ENCODE measurements around the gene CNPY1. TPM values are rescaled to one million over a fixed set of nuclear protein-coding genes. Genes with fewer than 3 reads are reported as not detected.

The CNPY1 gene
- polyA plus RNA-seq, 1 of the 3 experiments (the other 2 are of a cell fraction) = not detected

DNA sequence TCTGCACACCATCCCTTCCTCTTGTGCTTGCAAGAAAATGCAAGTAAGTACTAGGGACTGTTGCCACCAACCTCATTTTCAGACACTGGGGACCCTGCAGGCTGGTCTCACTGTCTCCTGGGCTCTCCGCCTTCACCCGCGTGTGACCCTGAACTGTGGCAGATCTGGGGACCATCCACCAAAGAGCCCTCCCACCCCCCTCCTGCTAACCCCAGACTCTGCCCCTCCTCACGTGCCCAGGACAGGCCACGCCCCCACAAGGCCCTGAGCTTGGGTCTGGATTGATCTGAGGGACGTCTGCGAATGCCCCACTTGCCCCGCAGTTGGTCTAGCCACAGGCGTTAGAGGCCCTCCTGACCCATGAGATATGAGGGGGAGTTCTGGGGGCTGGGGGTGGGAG, 8.1 kb downstream of the CNPY1 start:
- no peak for DNase-seq
- ChIA-PET CTCF (no interaction called here), POLR2A (no interaction called here)
- Histone ChIP-seq H3K36me3 (replicated peaks in 1 of 2; ENCODE audit: control insufficient read depth in 1 of 2, insufficient read depth in 2 of 2, low read length in 1 of 2) (no peaks in the 10 kb centered on the region), H3K9ac (no peak overlapping the region), H3K79me2 (ENCODE audit: insufficient read depth) (no peaks in the 10 kb centered on the region), H3K9me3 (no peaks in the 10 kb centered on the region), H3K4me2 (no peak overlapping the region), H3F3A (replicated peaks; ENCODE audit: insufficient read depth) (no peaks in the 10 kb centered on the region), H3K4me1 (ENCODE audit: control insufficient read depth in 1 of 2, insufficient read depth in 2 of 2, low read depth in 1 of 2, low read length in 1 of 2) (peaks cover 0 to 4% of the 10 kb centered on the region in 2 experiments; a peak in 1 of 4 replicates), H3K4me3 (ENCODE audit: low read depth in 2 of 2, low read length in 1 of 2) (no peak overlapping the region), H3K27ac (ENCODE audit: low read depth in 2 of 2, low read length in 1 of 2) (no peak overlapping the region), H3K27me3 (ENCODE audit: insufficient read depth) (peaks cover 78% of the 10 kb centered on the region), H4K20me1 (ENCODE audit: insufficient read depth) (no peaks in the 10 kb centered on the region), H3K9me2 (no peaks in the 10 kb centered on the region), H2AFZ (ENCODE audit: low read depth) (no peak overlapping the region)
- 31% methylated on average over 9 of the region's 9 CpGs for WGBS (ENCODE audit: low lambda C conversion rate)
- no peak for TF ChIP-seq MXI1 (IDR thresholded peaks at IDR 0.05; ENCODE audit: low read depth, low read length)
- TF ChIP-seq, protein P1, sequence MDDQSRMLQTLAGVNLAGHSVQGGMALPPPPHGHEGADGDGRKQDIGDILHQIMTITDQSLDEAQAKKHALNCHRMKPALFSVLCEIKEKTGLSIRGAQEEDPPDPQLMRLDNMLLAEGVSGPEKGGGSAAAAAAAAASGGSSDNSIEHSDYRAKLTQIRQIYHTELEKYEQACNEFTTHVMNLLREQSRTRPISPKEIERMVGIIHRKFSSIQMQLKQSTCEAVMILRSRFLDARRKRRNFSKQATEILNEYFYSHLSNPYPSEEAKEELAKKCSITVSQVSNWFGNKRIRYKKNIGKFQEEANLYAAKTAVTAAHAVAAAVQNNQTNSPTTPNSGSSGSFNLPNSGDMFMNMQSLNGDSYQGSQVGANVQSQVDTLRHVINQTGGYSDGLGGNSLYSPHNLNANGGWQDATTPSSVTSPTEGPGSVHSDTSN (IDR thresholded peaks at IDR 0.05) = no peak
- TF ChIP-seq, protein P2, sequence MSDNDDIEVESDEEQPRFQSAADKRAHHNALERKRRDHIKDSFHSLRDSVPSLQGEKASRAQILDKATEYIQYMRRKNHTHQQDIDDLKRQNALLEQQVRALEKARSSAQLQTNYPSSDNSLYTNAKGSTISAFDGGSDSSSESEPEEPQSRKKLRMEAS (IDR thresholded peaks at IDR 0.05; ENCODE audit: low read depth) = no peak

DNA sequence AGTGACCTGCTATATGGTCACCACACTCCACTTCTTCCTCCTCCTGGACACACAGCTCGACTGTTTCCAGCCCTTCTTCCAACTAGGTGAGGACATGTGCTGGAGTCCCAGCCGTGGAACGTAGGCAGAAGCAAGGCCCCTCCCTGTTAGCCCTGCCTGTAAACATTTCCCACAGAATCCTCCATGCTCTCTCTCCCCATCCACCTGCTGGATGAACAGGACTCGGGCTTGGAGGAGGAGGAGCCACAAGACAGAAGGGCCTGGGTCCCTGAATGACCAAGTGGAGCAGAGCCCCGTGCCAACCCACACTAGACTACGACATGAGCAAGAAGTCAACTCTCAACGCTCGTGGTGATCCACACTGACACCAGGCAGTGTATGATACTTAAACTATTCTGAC, 9.9 kb downstream of the CNPY1 start:
- H3K27ac ChIP-seq (ENCODE audit: low read depth in 2 of 2, low read length in 1 of 2) = no peak overlapping the region
- H2AFZ ChIP-seq (ENCODE audit: low read depth) = no peak overlapping the region
- H3K79me2 ChIP-seq (ENCODE audit: insufficient read depth) = no peaks in the 10 kb centered on the region
- ChIA-PET POLR2A (no interaction called here), CTCF (interaction anchor here (4.8 kb wide), 1 partner anchor 9 kb away, joined by 33 read pairs; the partner anchor contains the start of gene CNPY1)
- H3K9me2 ChIP-seq = no peaks in the 10 kb centered on the region
- H3K9ac ChIP-seq = no peak overlapping the region
- TF ChIP-seq, protein P3, sequence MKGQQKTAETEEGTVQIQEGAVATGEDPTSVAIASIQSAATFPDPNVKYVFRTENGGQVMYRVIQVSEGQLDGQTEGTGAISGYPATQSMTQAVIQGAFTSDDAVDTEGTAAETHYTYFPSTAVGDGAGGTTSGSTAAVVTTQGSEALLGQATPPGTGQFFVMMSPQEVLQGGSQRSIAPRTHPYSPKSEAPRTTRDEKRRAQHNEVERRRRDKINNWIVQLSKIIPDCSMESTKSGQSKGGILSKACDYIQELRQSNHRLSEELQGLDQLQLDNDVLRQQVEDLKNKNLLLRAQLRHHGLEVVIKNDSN (IDR thresholded peaks at IDR 0.05; ENCODE audit: borderline replicate concordance, low read depth) = no peak
- TF ChIP-seq CHD2 (IDR thresholded peaks at IDR 0.05; ENCODE audit: low read length, partially characterized antibody) = no peak
- no peak for TF ChIP-seq JUND (IDR thresholded peaks at IDR 0.05)
- no peak for TF ChIP-seq TEAD4 (IDR thresholded peaks at IDR 0.05; ENCODE audit: borderline replicate concordance, insufficient read depth)
- 16% methylated on average over 8 of the region's 8 CpGs for WGBS (ENCODE audit: low lambda C conversion rate)
- peaks cover 0 to 11% of the 10 kb centered on the region in 2 experiments; a peak in 1 of 4 replicates for H3K4me1 ChIP-seq (ENCODE audit: control insufficient read depth in 1 of 2, insufficient read depth in 2 of 2, low read depth in 1 of 2, low read length in 1 of 2)
- no peak for DNase-seq
- peaks cover 83% of the 10 kb centered on the region for H3K27me3 ChIP-seq (ENCODE audit: insufficient read depth)
- H3K4me2 ChIP-seq = no peak overlapping the region
- no peaks in the 10 kb centered on the region for H3F3A ChIP-seq (replicated peaks; ENCODE audit: insufficient read depth)
- no peaks in the 10 kb centered on the region for H4K20me1 ChIP-seq (ENCODE audit: insufficient read depth)
- H3K9me3 ChIP-seq = no peaks in the 10 kb centered on the region
- H3K4me3 ChIP-seq (ENCODE audit: low read depth in 2 of 2, low read length in 1 of 2) = no peak overlapping the region
- H3K36me3 ChIP-seq (replicated peaks in 1 of 2; ENCODE audit: control insufficient read depth in 1 of 2, insufficient read depth in 2 of 2, low read length in 1 of 2) = no peaks in the 10 kb centered on the region

DNA sequence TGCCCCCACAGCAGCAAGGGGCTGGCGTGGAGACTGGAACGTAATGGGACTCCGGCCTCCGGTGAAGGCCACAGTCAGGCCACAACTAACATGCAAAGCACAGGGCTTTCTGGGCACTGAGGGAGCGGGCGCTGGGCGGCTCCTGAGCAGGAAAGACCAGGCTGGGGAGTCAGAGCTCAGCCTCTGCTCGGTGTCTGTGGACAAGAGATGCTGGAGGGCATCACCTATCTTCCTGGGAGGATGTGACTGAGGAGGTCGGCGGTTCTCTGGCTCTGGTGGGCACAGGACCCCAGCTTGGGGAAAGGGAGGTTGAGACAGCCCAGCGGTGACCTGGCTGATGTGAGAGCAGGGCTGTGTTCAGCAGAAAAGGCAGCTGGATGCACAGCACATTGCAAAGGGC, 11.7 kb downstream of the CNPY1 start:
- Histone ChIP-seq H3K36me3 (replicated peaks in 1 of 2; ENCODE audit: control insufficient read depth in 1 of 2, insufficient read depth in 2 of 2, low read length in 1 of 2) (no peaks in the 10 kb centered on the region), H3K4me2 (no peak overlapping the region), H3K27ac (ENCODE audit: low read depth in 2 of 2, low read length in 1 of 2) (no peak overlapping the region), H4K20me1 (ENCODE audit: insufficient read depth) (no peaks in the 10 kb centered on the region), H3K9me3 (no peaks in the 10 kb centered on the region), H3K4me3 (ENCODE audit: low read depth in 2 of 2, low read length in 1 of 2) (no peak overlapping the region), H3K9ac (no peak overlapping the region), H3K9me2 (no peaks in the 10 kb centered on the region), H3K4me1 (ENCODE audit: control insufficient read depth in 1 of 2, insufficient read depth in 2 of 2, low read depth in 1 of 2, low read length in 1 of 2) (peaks cover 0 to 11% of the 10 kb centered on the region in 2 experiments; a peak in 1 of 4 replicates), H2AFZ (ENCODE audit: low read depth) (no peak overlapping the region), H3F3A (replicated peaks; ENCODE audit: insufficient read depth) (no peaks in the 10 kb centered on the region), H3K79me2 (ENCODE audit: insufficient read depth) (no peaks in the 10 kb centered on the region), H3K27me3 (ENCODE audit: insufficient read depth) (peaks cover 83% of the 10 kb centered on the region)
- WGBS (ENCODE audit: low lambda C conversion rate) = 16% methylated on average over 7 of the region's 11 CpGs
- DNase-seq = no peak
- ChIA-PET CTCF (interaction anchor here (0.6 to 4.8 kb wide), 18 partner anchors 11 to 1796 kb away, joined by 3 to 33 read pairs (median 4); partner anchors contain the start of genes CNPY1 and RBM33), POLR2A (no interaction called here)
- TF ChIP-seq, protein P4, sequence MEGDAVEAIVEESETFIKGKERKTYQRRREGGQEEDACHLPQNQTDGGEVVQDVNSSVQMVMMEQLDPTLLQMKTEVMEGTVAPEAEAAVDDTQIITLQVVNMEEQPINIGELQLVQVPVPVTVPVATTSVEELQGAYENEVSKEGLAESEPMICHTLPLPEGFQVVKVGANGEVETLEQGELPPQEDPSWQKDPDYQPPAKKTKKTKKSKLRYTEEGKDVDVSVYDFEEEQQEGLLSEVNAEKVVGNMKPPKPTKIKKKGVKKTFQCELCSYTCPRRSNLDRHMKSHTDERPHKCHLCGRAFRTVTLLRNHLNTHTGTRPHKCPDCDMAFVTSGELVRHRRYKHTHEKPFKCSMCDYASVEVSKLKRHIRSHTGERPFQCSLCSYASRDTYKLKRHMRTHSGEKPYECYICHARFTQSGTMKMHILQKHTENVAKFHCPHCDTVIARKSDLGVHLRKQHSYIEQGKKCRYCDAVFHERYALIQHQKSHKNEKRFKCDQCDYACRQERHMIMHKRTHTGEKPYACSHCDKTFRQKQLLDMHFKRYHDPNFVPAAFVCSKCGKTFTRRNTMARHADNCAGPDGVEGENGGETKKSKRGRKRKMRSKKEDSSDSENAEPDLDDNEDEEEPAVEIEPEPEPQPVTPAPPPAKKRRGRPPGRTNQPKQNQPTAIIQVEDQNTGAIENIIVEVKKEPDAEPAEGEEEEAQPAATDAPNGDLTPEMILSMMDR (IDR thresholded peaks at IDR 0.05) = no peak
- TF ChIP-seq, protein P5, sequence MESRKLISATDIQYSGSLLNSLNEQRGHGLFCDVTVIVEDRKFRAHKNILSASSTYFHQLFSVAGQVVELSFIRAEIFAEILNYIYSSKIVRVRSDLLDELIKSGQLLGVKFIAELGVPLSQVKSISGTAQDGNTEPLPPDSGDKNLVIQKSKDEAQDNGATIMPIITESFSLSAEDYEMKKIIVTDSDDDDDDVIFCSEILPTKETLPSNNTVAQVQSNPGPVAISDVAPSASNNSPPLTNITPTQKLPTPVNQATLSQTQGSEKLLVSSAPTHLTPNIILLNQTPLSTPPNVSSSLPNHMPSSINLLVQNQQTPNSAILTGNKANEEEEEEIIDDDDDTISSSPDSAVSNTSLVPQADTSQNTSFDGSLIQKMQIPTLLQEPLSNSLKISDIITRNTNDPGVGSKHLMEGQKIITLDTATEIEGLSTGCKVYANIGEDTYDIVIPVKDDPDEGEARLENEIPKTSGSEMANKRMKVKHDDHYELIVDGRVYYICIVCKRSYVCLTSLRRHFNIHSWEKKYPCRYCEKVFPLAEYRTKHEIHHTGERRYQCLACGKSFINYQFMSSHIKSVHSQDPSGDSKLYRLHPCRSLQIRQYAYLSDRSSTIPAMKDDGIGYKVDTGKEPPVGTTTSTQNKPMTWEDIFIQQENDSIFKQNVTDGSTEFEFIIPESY (IDR thresholded peaks at IDR 0.05; ENCODE audit: borderline replicate concordance, low read depth) = no peak
- TF ChIP-seq, protein P6, sequence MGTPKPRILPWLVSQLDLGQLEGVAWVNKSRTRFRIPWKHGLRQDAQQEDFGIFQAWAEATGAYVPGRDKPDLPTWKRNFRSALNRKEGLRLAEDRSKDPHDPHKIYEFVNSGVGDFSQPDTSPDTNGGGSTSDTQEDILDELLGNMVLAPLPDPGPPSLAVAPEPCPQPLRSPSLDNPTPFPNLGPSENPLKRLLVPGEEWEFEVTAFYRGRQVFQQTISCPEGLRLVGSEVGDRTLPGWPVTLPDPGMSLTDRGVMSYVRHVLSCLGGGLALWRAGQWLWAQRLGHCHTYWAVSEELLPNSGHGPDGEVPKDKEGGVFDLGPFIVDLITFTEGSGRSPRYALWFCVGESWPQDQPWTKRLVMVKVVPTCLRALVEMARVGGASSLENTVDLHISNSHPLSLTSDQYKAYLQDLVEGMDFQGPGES (IDR thresholded peaks at IDR 0.05; ENCODE audit: low read depth, low read length) = no peak

Data from SK-N-SH (cell line).